ENCODE measurements around the gene PPL.

GRCh38 chr16:4957720-4958509, 21.0 kb upstream of the PPL start, which contains the start of gene SEC14L5:
- no peak for TF ChIP-seq EZH2 (IDR thresholded peaks at IDR 0.05; ENCODE audit: low read depth, low read length, severe bottlenecking)
- TF ChIP-seq NRF1 (IDR thresholded peaks at IDR 0.05; ENCODE audit: low read depth, low read length), result no peak
- TF ChIP-seq CTCF (IDR thresholded peaks at IDR 0.05; ENCODE audit: control extremely low read depth in 1 of 3, insufficient read depth in 1 of 3, low read depth in 1 of 3, low read length in 3 of 3), result no peak
- no peak for TF ChIP-seq POLR2AphosphoS5 (IDR thresholded peaks at IDR 0.05; ENCODE audit: low read depth, low read length)
- no peak for TF ChIP-seq GTF2F1 (IDR thresholded peaks at IDR 0.05; ENCODE audit: borderline replicate concordance, low read depth, low read length)
- TF ChIP-seq, protein P1, sequence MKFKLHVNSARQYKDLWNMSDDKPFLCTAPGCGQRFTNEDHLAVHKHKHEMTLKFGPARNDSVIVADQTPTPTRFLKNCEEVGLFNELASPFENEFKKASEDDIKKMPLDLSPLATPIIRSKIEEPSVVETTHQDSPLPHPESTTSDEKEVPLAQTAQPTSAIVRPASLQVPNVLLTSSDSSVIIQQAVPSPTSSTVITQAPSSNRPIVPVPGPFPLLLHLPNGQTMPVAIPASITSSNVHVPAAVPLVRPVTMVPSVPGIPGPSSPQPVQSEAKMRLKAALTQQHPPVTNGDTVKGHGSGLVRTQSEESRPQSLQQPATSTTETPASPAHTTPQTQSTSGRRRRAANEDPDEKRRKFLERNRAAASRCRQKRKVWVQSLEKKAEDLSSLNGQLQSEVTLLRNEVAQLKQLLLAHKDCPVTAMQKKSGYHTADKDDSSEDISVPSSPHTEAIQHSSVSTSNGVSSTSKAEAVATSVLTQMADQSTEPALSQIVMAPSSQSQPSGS (IDR thresholded peaks at IDR 0.05; ENCODE audit: low read length), result no peak
- TF ChIP-seq ATF3 (IDR thresholded peaks at IDR 0.05; ENCODE audit: insufficient read depth, low read depth, low read length), result no peak
- TF ChIP-seq JUND (IDR thresholded peaks at IDR 0.05; ENCODE audit: low read length), result no peak

Data from H1 (cell line).